Caco-2 (cell line): ENCODE measurements around the gene NRAS. TPM values are rescaled to one million over a fixed set of nuclear protein-coding genes. Genes with fewer than 3 reads are reported as not detected.

Experiments
- BruUV-seq: library from RNA; stranded (reverse); fragments of 400-500 nt; replicated peaks from 2 replicates; lab custom pipeline; 2021; lab: Mats Ljungman, UMichigan
- CTCF ChIA-PET: fragments of 300-600 bp; sonication (Branson Sonifier 250); formaldehyde crosslinking; loops from one replicate; lab custom pipeline; 2022; ENCODE audit warnings: antibody characterized with exemption; lab: Charles Lee
- POLR2A ChIA-PET: fragments of 300-600 bp; sonication (Branson Sonifier 250); formaldehyde crosslinking; loops from one replicate; lab custom pipeline; 2022; ENCODE audit warnings: antibody characterized with exemption; lab: Charles Lee
- DNase-seq, 2 experiments: peaks; one replicate each; pipeline versions ENCODE4 v3.0.0 to v3.0.0-alpha.2; 2020 to 2022
- H3K27me3 ChIP-seq: replicated peaks from 2 replicates; pipeline ENCODE4 v1.6.0; 2011; ENCODE audit warnings: low read length; ENCODE audit not compliant: control insufficient read depth, insufficient read depth
- H3K36me3 ChIP-seq: 2 replicates; pipeline ENCODE4 v1.5.1; 2011; ENCODE audit warnings: low read length; ENCODE audit not compliant: control insufficient read depth, insufficient read depth
- H3K4me1 ChIP-seq: fragments of 250-450 bp; sonication (Bioruptor Pico); 2 replicates; pipeline ENCODE4 v1.5.1; 2020; ENCODE audit warnings: mild to moderate bottlenecking
- H3K4me3 ChIP-seq: 2 replicates; pipeline ENCODE4 v1.5.1; 2011; ENCODE audit warnings: low read depth, mild to moderate bottlenecking, control low read depth, low read length
- H3K9me3 ChIP-seq: fragments of 250-450 bp; sonication (Bioruptor Pico); 2 replicates; pipeline ENCODE4 v1.5.1; 2020; ENCODE audit warnings: mild to moderate bottlenecking, moderate library complexity
- H3K27ac Mint-ChIP-seq: one replicate; pipeline ENCODE4 v1.8.0; 2022; ENCODE audit warnings: mixed read lengths; ENCODE audit not compliant: unreplicated experiment
- H3K27me3 Mint-ChIP-seq: one replicate; pipeline ENCODE4 v1.8.0; 2022; ENCODE audit warnings: mixed read lengths; ENCODE audit not compliant: insufficient read depth, unreplicated experiment
- H3K36me3 Mint-ChIP-seq: one replicate; pipeline ENCODE4 v1.8.0; 2022; ENCODE audit warnings: mild to moderate bottlenecking, mixed read lengths; ENCODE audit not compliant: insufficient read depth, unreplicated experiment
- H3K4me1 Mint-ChIP-seq: one replicate; pipeline ENCODE4 v1.8.0; 2022; ENCODE audit warnings: low read depth, mixed read lengths; ENCODE audit not compliant: unreplicated experiment
- H3K4me3 Mint-ChIP-seq: one replicate; pipeline ENCODE4 v1.8.0; 2022; ENCODE audit warnings: mild to moderate bottlenecking, moderate library complexity, mixed read lengths; ENCODE audit not compliant: unreplicated experiment
- H3K9me3 Mint-ChIP-seq: one replicate; pipeline ENCODE4 v1.8.0; 2022; ENCODE audit warnings: mixed read lengths; ENCODE audit not compliant: unreplicated experiment
- CTCF ChIP-seq, 2 experiments: fragments of 200-600 bp in 1 of 2; IDR thresholded peaks; 1 replicate in 1 of 2; 2 replicates in 1 of 2; pipeline versions ENCODE4 v1.5.1 to v1.8.0; 2011 to 2022; ENCODE audit warnings: antibody characterized with exemption in 1 of 2, control low read depth in 1 of 2, inconsistent platforms in 1 of 2, low read depth in 1 of 2, low read length in 1 of 2, mild to moderate bottlenecking in 1 of 2, moderate library complexity in 1 of 2; ENCODE audit not compliant: insufficient read depth in 1 of 2, severe bottlenecking in 1 of 2, unreplicated experiment in 1 of 2
- intact Hi-C: fragments of 100-400 bp; cut with micrococcal nuclease; formaldehyde crosslinking; loops from one replicate; pipeline ENCODE4 v1.10.0; 2022; ENCODE audit not compliant: unreplicated experiment
- total RNA-seq: library from RNA; stranded (reverse); gene quantifications from 2 replicates; pipeline ENCODE4 v1.2.3, GENCODE V29; 2022

NRAS gene
- total RNA-seq, 1 experiment from 2014 or later: 39.9 TPM

GRCh38 chr1:114703242-114703641, 13.3 kb downstream of the NRAS start:
- no peak overlapping the region for H3K4me3 ChIP-seq
- DNase-seq: no peak
- Mint-ChIP-seq H3K27ac (no peak overlapping the region), H3K4me1 (no peaks in the 10 kb centered on the region), H3K4me3 (no peak overlapping the region), H3K27me3 (no peaks in the 10 kb centered on the region), H3K9me3 (no peaks in the 10 kb centered on the region), H3K36me3 (peaks cover 16% of the 10 kb centered on the region)
- ChIA-PET CTCF (no interaction called here), POLR2A (no interaction called here)
- no peak for TF ChIP-seq CTCF (IDR thresholded peaks at IDR 0.05; ENCODE audit: insufficient read depth in 1 of 2, low read depth in 1 of 2, low read length in 1 of 2, severe bottlenecking in 1 of 2, unreplicated experiment in 1 of 2)
- no TSS peak for BruUV-seq
- H3K4me1 ChIP-seq: no peaks in the 10 kb centered on the region
- intact Hi-C loops: no loop called here
- no peaks in the 10 kb centered on the region for H3K36me3 ChIP-seq
- no peaks in the 10 kb centered on the region for H3K9me3 ChIP-seq
- no peaks in the 10 kb centered on the region for H3K27me3 ChIP-seq

- no peak overlapping the region for H3K27ac Mint-ChIP-seq
- no peaks in the 10 kb centered on the region for H3K27me3 Mint-ChIP-seq
- H3K27me3 ChIP-seq: no peaks in the 10 kb centered on the region
- no peak for TF ChIP-seq CTCF (IDR thresholded peaks at IDR 0.05; ENCODE audit: insufficient read depth in 1 of 2, low read depth in 1 of 2, low read length in 1 of 2, severe bottlenecking in 1 of 2, unreplicated experiment in 1 of 2)
- no peaks in the 10 kb centered on the region for H3K9me3 ChIP-seq
- peaks cover 11% of the 10 kb centered on the region for H3K36me3 Mint-ChIP-seq
- H3K4me1 Mint-ChIP-seq: no peaks in the 10 kb centered on the region
- no peaks in the 10 kb centered on the region for H3K4me1 ChIP-seq
- intact Hi-C loops: no loop called here
- DNase-seq: no peak
- no peak overlapping the region for H3K4me3 ChIP-seq
- no TSS peak for BruUV-seq
- no peaks in the 10 kb centered on the region for H3K36me3 ChIP-seq
- ChIA-PET CTCF (no interaction called here), POLR2A (no interaction called here)
- no peaks in the 10 kb centered on the region for H3K9me3 Mint-ChIP-seq
- no peak overlapping the region for H3K4me3 Mint-ChIP-seq
Observed at GRCh38 chr1:114702737-114703136, 13.8 kb downstream of the NRAS start.

DNA sequence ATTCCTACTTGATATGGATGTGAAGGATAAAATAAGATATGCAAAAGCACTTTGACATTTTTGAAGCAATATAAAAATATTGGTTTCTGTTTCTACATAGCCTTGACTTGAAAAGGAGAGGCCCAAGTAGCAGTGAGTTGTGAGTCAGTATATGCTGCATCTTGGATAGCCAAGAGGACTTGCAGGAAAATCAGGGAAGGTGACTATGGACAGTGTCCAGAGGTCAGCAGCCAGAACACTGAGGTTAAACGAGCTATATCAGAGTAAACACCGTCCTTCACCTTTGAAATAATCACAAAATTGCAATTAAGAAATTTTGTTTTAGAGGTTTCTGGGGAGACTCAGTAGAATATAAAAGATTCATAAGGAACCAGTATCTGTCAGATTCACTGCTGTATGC, 14.6 kb downstream of the NRAS start:
- no peaks in the 10 kb centered on the region for H3K4me1 Mint-ChIP-seq
- no peaks in the 10 kb centered on the region for H3K9me3 Mint-ChIP-seq

More for the DNA sequence above, 14.6 kb downstream of the NRAS start:
- H3K36me3 ChIP-seq: no peaks in the 10 kb centered on the region
- H3K4me3 ChIP-seq: no peak overlapping the region
- CTCF ChIA-PET: no interaction called here
- intact Hi-C loops: no loop called here
- BruUV-seq: no TSS peak
- no peak overlapping the region for H3K27ac Mint-ChIP-seq
- POLR2A ChIA-PET: no interaction called here
- no peak for TF ChIP-seq CTCF (IDR thresholded peaks at IDR 0.05; ENCODE audit: insufficient read depth in 1 of 2, low read depth in 1 of 2, low read length in 1 of 2, severe bottlenecking in 1 of 2, unreplicated experiment in 1 of 2)
- DNase-seq: no peak
- no peaks in the 10 kb centered on the region for H3K27me3 ChIP-seq
- H3K27me3 Mint-ChIP-seq: no peaks in the 10 kb centered on the region
- no peaks in the 10 kb centered on the region for H3K4me1 ChIP-seq
- H3K36me3 Mint-ChIP-seq: peaks cover 3% of the 10 kb centered on the region
- H3K9me3 ChIP-seq: no peaks in the 10 kb centered on the region
- H3K4me3 Mint-ChIP-seq: no peak overlapping the region
